Breast epithelium (tissue), 4 donors: Measurements from ENCODE around the gene ITGB1BP1. TPM values are rescaled to one million over a fixed set of nuclear protein-coding genes. Genes with fewer than 3 reads are reported as not detected.

Experiments used
- DNase-seq, 2 donors: peaks; one replicate each; pipeline ENCODE4 v3.0.0-alpha.2; 2019; ENCODE audit warnings: low spot score in 2 of 2
- H3K27ac ChIP-seq, 2 donors: fragments of 200-600 bp; sonication (generic) in 1 of 2; one replicate each; pipeline ENCODE4 v1.5.1; 2016 to 2019; ENCODE audit warnings: mild to moderate bottlenecking in 1 of 2
- H3K27me3 ChIP-seq, 2 donors: fragments of 200-600 bp; sonication (generic) in 1 of 2; one replicate each; pipeline versions ENCODE4 v1.5.1 to v1.6.0; 2017 to 2019; ENCODE audit warnings: control low read depth in 1 of 2, mild to moderate bottlenecking in 1 of 2
- H3K36me3 ChIP-seq: fragments of 200-600 bp; one replicate; pipeline ENCODE4 v1.5.1; 2019
- H3K4me1 ChIP-seq, 2 donors: fragments of 200-600 bp; sonication (generic); one replicate each; pipeline ENCODE4 v1.5.1; 2016 to 2019; ENCODE audit warnings: control low read depth in 1 of 2
- H3K4me3 ChIP-seq, 3 donors: fragments of 200-600 bp; sonication (generic); 1 replicate in 2 of 3; 2 replicates in 1 of 3; pipeline ENCODE4 v1.5.1; 2016 to 2019; ENCODE audit warnings: mild to moderate bottlenecking in 3 of 3, moderate library complexity in 2 of 3
- H3K9me3 ChIP-seq, 2 donors: fragments of 200-600 bp; sonication (generic) in 1 of 2; one replicate each; pipeline ENCODE4 v1.5.1; 2016 to 2019; ENCODE audit warnings: control low read depth in 1 of 2
- POLR2A ChIP-seq: fragments of 450-650 bp; IDR thresholded peaks from one replicate; pipeline ENCODE4 v1.6.1; 2016; ENCODE audit warnings: antibody characterized with exemption, mild to moderate bottlenecking, moderate library complexity
- POLR2AphosphoS5 ChIP-seq, 3 donors: sonication (generic); formaldehyde crosslinking; IDR thresholded peaks; one replicate each; pipeline ENCODE4 v1.6.1; 2017; ENCODE audit warnings: antibody characterized with exemption in 3 of 3
- intact Hi-C: fragments of 100-400 bp; cut with DNase I; formaldehyde crosslinking; loops from one replicate; pipeline ENCODE4 v1.15.1; 2023; ENCODE audit warnings: low total_unique reads
- total RNA-seq, 3 donors: library from RNA; depleted of rRNA; stranded (reverse); fragments of >200 nt; gene quantifications; one replicate each; pipeline ENCODE4 v1.1.0, GENCODE V29; 2016
- TF ChIP-seq, protein P1 (sequence below), 3 donors: fragments of 450-650 bp; IDR thresholded peaks; one replicate each; pipeline ENCODE4 v1.5.1; 2016 to 2017; ENCODE audit warnings: antibody characterized with exemption in 3 of 3, mild to moderate bottlenecking in 3 of 3, moderate library complexity in 3 of 3

ITGB1BP1 gene
- total RNA-seq, 3 donors from 2014 or later = 35.7 to 271 (median 63.3) TPM

DNA sequence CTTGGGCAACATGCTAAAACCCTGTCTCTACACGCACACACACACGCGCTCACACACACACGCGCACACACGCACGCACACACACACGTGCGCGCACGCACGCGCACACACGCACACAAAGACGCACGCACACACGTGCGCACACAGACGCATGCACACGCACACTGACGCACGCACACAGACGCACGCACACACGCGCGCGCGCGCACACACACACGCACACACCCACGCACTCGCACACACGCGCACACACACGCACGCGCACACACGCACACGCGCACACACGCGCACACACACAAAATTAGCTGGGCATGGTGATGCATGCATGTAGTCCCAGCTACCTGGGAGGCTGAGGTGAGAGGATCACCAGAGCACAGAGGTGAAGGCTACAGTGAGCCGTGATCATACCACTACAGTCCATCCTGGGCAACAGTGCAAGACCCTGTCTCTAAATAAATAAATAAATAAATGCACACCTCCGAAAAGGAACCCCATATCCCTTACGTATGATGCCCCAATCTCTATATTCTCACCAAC is 42.9 kb upstream of the ITGB1BP1 start:
- Histone ChIP-seq H3K36me3 (no peaks in the 10 kb centered on the region), H3K9me3 (no peaks in the 10 kb centered on the region), H3K4me3 (no peak overlapping the region), H3K27ac (no peak overlapping the region), H3K27me3 (no peaks in the 10 kb centered on the region), H3K4me1 (no peaks in the 10 kb centered on the region)
- intact Hi-C loops = no loop called here
- TF ChIP-seq, protein P1, sequence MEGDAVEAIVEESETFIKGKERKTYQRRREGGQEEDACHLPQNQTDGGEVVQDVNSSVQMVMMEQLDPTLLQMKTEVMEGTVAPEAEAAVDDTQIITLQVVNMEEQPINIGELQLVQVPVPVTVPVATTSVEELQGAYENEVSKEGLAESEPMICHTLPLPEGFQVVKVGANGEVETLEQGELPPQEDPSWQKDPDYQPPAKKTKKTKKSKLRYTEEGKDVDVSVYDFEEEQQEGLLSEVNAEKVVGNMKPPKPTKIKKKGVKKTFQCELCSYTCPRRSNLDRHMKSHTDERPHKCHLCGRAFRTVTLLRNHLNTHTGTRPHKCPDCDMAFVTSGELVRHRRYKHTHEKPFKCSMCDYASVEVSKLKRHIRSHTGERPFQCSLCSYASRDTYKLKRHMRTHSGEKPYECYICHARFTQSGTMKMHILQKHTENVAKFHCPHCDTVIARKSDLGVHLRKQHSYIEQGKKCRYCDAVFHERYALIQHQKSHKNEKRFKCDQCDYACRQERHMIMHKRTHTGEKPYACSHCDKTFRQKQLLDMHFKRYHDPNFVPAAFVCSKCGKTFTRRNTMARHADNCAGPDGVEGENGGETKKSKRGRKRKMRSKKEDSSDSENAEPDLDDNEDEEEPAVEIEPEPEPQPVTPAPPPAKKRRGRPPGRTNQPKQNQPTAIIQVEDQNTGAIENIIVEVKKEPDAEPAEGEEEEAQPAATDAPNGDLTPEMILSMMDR (IDR thresholded peaks at IDR 0.05) = no peak
- TF ChIP-seq POLR2A (no peak), POLR2AphosphoS5 (IDR thresholded peaks at IDR 0.05) (no peak)
- DNase-seq = no peak

DNA sequence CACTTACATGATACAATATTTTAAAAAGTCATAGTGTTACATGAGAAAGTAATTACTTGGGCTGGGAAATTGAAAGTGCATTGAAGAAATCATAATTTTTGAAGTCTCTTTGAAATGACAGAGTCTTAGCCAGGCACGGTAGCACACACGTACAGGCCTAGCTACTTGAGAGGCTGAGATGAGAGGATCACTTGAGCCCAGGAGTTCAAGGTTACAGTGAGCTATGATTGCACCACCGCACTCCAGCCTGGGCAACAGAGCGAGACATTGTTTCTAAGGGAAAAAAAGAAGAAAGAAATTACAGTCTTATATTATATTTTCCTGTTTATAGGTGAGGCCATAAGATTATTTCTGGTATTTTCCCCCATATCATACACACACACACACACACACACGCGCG is 41.8 kb upstream of the ITGB1BP1 start:
- Histone ChIP-seq H3K4me1 (no peaks in the 10 kb centered on the region), H3K4me3 (no peak overlapping the region), H3K27ac (no peak overlapping the region), H3K9me3 (no peaks in the 10 kb centered on the region), H3K36me3 (no peaks in the 10 kb centered on the region), H3K27me3 (no peaks in the 10 kb centered on the region)
- DNase-seq = no peak
- intact Hi-C loops = no loop called here
- TF ChIP-seq, protein P1 (IDR thresholded peaks at IDR 0.05) = no peak
- TF ChIP-seq POLR2A (no peak), POLR2AphosphoS5 (IDR thresholded peaks at IDR 0.05) (no peak)

DNA sequence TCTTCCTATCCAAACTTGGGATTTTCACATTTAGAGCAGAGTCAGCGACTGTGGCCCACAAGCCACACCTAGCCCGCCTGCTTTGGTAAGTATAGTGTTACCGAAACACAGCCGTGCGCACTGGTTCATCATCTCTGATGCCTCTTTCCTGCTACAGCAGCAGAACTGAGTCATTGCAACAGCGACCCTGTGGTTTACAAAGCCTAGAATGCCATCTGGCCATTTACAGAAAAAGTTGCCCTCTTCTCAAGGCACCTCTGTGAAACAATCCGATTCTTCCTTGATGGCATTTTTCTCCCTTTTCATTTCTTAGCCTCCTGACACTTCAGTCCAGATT is 40.3 kb upstream of the ITGB1BP1 start:
- TF ChIP-seq, protein P1 (IDR thresholded peaks at IDR 0.05) = no peak
- TF ChIP-seq POLR2A = no peak
- TF ChIP-seq POLR2AphosphoS5 (IDR thresholded peaks at IDR 0.05) = no peak
- no peak overlapping the region for H3K27ac ChIP-seq
- intact Hi-C loops = no loop called here
- H3K36me3 ChIP-seq = no peaks in the 10 kb centered on the region
- H3K4me3 ChIP-seq = no peak overlapping the region
- H3K9me3 ChIP-seq = no peaks in the 10 kb centered on the region
- H3K27me3 ChIP-seq = no peaks in the 10 kb centered on the region
- no peaks in the 10 kb centered on the region for H3K4me1 ChIP-seq
- no peak for DNase-seq

DNA sequence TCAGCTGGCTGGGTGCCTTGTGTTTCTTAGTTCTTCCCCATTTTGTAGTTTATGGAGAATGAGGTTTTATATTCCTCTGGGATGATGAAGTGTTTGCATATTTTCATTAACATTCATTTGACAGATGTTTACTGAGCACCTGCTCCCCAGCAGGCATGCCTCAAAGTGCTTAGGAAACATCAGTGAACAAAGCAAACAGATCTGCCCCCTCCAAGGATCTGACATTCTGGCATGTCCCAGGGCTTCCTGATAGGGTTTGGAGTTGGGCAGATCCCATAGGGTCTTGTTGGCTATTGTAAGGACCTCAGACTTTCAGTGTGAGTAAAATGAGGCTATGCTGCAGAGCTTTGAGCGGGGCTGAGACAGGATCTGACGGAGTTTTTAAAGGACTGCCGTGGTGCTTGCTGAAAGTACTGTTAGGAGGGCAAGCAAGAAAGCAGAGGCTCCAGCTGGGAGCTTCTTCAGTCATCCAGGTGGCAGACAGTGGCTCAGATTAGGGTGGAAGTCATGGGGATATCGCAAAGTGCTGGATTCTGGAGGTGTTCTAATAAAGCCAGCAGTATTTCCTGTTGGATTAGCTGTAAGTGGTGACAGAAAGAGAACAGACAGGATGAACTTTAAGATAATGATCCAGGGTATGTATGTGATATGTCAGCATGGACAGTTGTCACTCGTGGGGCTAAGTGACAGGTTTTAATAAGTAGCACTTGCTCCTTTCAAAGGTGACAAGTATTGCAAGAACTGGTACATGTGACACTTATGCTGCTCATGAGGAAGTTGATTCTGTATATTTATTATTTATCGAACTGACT is 39.8 kb upstream of the ITGB1BP1 start:
- intact Hi-C loops = no loop called here
- no peaks in the 10 kb centered on the region for H3K27me3 ChIP-seq
- no peaks in the 10 kb centered on the region for H3K9me3 ChIP-seq
- no peaks in the 10 kb centered on the region for H3K36me3 ChIP-seq
- H3K27ac ChIP-seq = no peak overlapping the region
- DNase-seq = no peak
- no peak for TF ChIP-seq POLR2AphosphoS5 (IDR thresholded peaks at IDR 0.05)
- no peak for TF ChIP-seq POLR2A
- TF ChIP-seq, protein P1 (IDR thresholded peaks at IDR 0.05) = no peak
- no peaks in the 10 kb centered on the region for H3K4me1 ChIP-seq
- no peak overlapping the region for H3K4me3 ChIP-seq

DNA sequence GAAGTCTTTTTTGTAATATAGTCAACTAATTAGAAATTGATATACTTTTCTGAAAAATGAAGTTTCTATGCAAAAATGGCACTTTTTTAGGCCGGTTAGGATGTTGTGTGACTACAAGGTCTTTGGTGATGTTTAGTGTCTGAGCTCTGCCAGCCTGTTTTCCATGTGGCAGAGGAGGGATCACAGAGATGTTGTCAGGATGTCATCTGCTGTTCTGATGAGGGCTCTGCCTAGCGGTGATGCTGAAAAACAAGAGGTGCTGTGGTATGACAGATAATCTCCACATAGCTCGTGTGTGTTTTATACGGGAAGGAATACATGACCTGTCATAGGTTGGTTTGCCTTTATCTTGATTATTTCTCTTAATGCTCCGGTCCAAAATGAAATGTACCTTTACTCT is 39.0 kb upstream of the ITGB1BP1 start:
- intact Hi-C loops = no loop called here
- Histone ChIP-seq H3K27me3 (no peaks in the 10 kb centered on the region), H3K4me1 (no peaks in the 10 kb centered on the region), H3K36me3 (no peaks in the 10 kb centered on the region), H3K27ac (no peak overlapping the region), H3K9me3 (no peaks in the 10 kb centered on the region), H3K4me3 (no peak overlapping the region)
- TF ChIP-seq POLR2A (no peak), POLR2AphosphoS5 (IDR thresholded peaks at IDR 0.05) (no peak)
- TF ChIP-seq, protein P1 (IDR thresholded peaks at IDR 0.05) = no peak
- no peak for DNase-seq
